GM21576 (cell line): ENCODE measurements around the gene CRELD1.
A peak's percentile ranks its signal among the peaks of the same experiment; 100 is the strongest.
"Not testable (repeated sequence)": the region's sequence is repeated elsewhere in the genome, so short reads cannot be mapped to it uniquely, and the experiment has no call there.

Experiments used
- ATAC-seq: cut with Tn5 transposase; IDR thresholded peaks from one replicate; pipeline ENCODE4 v1.9.1; 2021; ENCODE audit warnings: mild to moderate bottlenecking, moderate library complexity; ENCODE audit not compliant: unreplicated experiment

The CRELD1 gene

DNA sequence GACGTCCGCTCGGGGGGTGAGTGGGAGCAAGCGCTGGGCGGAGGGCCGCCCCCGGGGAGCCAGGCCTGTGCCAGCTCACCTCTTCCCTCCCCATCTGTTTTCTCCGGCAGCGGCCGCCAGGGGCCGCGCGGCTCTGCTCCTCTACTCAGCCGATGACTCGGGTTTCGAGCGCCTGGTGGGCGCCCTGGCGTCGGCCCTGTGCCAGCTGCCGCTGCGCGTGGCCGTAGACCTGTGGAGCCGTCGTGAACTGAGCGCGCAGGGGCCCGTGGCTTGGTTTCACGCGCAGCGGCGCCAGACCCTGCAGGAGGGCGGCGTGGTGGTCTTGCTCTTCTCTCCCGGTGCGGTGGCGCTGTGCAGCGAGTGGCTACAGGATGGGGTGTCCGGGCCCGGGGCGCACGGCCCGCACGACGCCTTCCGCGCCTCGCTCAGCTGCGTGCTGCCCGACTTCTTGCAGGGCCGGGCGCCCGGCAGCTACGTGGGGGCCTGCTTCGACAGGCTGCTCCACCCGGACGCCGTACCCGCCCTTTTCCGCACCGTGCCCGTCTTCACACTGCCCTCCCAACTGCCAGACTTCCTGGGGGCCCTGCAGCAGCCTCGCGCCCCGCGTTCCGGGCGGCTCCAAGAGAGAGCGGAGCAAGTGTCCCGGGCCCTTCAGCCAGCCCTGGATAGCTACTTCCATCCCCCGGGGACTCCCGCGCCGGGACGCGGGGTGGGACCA is 632 bp upstream of the CRELD1 start:
- ATAC-seq, result peak; percentile 71

DNA sequence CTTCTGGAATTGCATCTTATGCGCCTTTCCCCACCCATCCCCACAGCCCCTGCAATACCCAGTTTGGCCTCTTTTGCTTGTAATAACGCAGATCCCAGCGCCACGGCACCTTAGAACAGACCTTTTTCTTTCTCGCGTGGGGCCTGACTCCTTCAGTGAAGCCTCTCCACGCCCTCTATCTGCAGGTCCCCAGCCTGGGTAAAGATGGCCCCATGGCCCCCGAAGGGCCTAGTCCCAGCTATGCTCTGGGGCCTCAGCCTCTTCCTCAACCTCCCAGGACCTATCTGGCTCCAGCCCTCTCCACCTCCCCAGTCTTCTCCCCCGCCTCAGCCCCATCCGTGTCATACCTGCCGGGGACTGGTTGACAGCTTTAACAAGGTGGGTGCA is 594 bp downstream of the CRELD1 start:
- ATAC-seq, result no peak

DNA sequence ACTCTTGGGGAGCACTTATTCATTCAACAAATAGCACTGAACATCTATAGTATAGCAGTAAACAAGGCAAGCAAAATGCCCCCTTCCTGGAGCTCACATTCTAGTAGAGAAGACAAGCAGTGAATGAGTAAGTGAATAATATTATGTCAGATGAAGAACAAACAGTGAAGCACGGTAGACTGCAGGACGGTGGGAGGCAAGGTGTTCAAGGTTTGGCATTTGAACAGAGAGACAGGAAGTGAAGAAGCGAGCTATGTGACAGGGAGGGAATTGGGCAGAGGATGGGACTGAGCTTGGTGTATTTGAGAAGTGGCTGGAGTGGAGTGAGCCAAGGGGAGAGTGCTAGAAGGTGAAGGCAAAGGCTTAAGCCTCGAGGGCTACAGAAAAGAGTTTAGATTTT is 1.4 kb downstream of the CRELD1 start:
- ATAC-seq, result no peak

GRCh38 chr3:9935966-9936510 is 2.4 kb downstream of the CRELD1 start:
- ATAC-seq, result no peak

DNA sequence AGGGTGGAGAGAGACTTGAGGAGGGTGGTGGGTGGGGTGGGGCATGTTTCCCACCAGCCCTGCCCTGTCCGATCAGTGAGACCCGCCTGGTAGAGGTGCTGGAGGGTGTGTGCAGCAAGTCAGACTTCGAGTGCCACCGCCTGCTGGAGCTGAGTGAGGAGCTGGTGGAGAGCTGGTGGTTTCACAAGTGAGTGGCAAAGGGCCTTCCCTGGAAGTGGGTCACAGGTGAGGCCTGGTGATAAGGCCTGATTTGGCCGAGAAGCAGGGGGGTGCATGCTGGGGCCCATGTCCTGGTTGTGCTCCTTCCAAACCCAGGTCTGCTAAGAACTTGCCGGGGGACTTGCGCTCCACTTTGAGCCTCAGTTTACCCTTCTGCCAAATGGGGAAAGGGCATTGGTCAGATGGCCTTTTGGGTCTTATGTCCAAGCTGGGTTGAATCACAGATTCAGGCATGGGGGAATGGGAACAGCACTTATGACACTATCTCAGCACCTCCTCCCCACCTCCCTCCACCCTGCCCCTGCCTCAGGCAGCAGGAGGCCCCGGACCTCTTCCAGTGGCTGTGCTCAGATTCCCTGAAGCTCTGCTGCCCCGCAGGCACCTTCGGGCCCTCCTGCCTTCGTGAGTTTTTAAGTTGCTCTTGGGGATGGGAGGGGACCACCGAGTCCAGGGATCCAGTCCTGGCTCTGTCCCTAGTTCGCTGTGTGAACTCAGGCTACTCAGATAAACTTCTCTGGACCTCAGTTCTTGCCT is 4.0 kb downstream of the CRELD1 start:
- no peak for ATAC-seq

DNA sequence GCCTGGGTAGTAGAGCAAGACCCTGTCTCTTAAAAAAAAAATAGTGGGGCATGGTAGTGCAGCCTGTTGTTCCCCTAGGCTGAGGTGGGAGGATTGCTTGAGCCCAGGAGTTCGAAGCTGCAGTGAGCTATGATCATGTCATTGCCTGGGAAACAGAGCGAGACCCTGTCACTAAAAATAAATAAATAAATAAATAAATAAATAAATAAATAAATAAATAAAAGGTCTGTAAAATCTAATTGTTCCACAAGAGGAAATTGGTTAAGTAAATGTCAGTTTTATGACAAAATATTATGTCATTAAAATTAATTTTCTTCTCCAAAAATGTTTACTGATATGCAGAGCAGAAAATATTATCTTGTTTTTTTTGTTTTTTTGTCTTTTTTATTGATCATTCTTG is 5.3 kb downstream of the CRELD1 start:
- ATAC-seq, result no peak

DNA sequence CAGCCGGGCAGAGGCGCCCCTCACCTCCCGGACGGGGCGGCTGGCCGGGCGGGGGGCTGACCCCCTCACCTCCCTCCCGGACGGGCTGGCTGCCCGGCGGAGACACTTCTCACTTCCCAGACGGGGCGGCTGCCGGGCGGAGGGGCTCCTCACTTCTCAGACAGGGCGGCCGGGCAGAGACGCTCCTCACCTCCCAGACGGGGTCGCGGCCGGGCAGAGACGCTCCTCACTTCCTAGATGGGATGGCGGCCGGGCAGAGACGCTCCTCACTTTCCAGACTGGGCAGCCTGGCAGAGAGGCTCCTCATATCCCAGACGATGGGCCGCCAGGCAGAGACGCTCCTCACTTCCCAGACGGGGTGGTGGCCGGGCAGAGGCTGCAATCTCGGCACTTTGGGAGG is 6.3 kb downstream of the CRELD1 start:
- not testable (repeated sequence) for ATAC-seq

DNA sequence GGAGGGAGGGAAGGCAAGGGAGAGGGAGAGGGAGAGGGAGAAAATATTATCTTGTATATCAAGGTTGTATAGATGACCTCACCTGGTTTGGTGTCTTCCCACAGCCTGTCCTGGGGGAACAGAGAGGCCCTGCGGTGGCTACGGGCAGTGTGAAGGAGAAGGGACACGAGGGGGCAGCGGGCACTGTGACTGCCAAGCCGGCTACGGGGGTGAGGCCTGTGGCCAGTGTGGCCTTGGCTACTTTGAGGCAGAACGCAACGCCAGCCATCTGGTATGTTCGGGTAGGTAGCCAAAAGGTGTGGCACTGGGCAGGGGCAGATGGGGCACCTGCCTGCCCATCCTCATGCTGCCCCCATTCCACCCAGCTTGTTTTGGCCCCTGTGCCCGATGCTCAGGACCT is 7.1 kb downstream of the CRELD1 start:
- ATAC-seq, result no peak

DNA sequence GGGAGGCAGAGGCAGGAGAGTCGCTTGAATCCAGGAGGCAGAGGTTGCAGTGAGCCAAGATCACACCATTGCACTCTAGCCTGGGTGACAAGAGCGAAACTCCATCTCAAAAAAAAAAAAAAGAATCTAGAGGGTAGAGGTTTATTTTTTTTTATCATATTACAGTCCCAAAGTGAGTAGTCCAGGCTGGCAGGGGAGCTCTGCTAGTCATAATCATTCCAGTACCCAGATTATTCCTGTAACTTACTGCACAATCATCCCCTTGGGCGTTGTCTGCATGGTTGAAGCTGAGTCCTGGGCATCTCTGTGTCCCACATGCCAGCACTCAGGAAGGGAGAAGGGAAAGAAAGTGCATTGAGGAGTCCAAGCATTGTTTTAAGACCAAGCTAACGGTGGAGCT is 8.5 kb downstream of the CRELD1 start:
- no peak for ATAC-seq

GRCh38 chr3:9942934-9943690 is 9.5 kb downstream of the CRELD1 start:
- ATAC-seq, result no peak

DNA sequence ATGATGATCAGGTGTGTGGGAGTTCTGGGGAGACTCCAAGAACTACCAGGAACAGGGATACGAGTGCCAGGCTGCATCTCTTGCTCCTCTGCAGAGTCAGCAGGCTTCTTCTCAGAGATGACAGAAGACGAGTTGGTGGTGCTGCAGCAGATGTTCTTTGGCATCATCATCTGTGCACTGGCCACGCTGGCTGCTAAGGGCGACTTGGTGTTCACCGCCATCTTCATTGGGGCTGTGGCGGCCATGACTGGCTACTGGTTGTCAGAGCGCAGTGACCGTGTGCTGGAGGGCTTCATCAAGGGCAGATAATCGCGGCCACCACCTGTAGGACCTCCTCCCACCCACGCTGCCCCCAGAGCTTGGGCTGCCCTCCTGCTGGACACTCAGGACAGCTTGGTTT is 10.6 kb downstream of the CRELD1 start:
- no peak for ATAC-seq

- ATAC-seq, result no peak
Measured at GRCh38 chr3:9945358-9945757, 11.7 kb downstream of the CRELD1 start.

DNA sequence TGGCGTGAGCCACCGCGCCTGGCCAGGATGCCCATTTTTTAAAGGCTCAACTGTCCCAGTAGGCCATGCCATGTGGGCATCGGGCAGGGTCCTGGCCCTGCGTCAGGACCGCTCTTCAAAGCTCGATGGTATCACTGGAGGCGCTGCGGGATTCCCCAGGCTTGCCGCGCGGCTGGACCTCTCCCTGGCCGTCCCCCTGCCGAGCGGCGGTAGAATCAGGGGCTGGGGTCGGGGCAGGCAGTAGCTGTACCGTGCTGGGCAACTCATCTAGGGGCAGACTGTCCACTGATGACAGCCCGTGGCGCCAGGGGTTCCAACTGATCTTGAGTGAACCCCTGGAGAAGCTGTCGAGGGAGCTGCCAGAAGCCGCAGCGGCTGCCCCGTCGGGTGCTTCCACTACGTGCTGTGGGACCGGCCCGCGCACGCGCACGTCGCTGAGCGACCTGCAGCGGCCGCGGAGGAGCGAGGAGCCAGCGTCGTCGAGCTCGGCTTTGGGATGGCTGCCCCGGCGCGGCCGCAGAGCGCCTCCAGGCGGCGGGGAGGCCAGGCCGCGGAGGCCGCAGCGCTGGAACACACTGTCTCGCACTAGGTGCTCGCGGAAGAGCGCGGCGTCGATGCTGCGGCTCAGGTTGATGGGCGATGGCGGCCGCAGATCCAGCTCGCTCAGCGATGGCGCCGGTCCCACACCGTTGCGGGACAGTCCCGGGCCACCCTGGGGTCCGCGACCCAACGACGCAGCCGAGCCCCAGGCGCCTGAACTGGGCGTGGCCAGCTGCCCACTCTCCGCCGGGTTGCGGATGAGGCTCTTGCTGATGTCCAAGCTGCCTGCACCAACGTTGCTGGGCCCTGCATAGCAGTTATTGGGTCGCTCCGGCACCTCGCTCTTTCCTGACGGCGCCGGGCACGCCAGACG is 12.7 kb downstream of the CRELD1 start:
- ATAC-seq, result no peak

DNA sequence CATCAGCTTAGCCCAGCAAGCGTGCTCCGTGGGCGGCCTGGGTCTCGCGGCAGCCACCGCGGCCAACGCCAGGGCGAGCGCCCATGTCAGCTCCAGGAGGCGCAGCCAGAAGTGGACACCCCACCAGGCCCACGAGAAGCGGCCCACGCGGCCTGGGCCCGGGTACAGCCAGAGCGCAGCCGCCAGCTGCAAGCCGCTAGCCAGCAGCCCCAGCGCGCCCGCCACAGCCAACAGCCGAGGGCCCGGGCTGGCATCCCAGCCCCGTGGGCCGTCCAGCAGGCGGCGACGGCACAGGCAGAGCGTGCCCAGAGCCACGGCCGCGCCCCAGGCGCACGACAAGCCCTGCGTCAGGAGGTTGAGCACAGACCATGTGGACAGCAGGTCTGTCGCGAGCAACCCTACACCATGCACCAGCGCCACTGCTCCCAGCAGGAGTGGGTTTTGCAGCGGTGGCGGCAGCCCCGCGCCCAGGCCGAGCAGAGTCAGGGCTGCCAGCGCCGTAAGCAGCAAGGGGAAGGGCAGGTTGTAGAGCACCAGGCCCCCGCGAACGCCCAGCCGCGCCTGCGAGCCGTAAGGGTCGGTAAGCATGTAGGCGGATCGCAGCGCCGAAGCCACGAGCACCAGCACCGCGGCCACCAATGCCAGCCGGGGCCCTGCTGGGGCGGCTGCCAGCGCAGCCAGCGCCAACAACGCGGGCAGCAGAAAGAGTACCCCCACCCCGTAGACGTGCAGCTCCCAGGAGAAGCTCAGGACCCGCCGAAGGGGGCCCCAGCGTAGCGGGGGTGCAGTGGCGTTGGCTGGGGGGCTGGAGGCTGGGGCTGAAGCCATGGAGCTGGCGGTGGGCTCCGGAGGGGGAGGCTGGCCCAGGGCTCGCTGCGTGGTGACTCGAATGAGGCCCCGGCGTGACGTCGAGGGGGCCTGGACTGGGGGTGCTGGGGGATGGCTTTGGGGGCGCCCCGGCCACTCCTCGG is 13.7 kb downstream of the CRELD1 start:
- ATAC-seq, result no peak

- ATAC-seq, result no peak
Measured at GRCh38 chr3:9948586-9948985, 15.0 kb downstream of the CRELD1 start.

- ATAC-seq, result no peak
Measured at GRCh38 chr3:9949115-9949514, 15.5 kb downstream of the CRELD1 start.

DNA sequence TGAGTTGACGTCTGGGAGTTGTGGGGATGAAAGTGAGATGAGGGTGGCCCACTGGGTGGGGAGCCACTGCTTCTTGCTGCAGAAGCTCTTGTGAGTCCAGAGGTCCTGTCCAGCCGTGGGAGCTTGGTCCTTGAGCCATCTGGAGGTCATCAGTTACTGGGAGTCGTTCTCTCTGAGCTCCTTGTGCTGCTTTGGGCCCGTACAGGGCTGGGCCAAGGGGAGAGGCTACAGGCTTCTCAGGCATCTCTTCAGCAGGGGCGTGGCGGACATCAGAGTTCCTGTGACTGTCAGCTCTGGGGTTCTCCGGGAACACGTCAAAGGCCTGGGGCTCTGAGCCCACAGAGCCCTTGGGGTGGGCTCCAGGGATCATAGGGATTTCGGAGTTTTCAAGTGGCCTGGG is 16.0 kb downstream of the CRELD1 start:
- no peak for ATAC-seq

GRCh38 chr3:9951126-9951525 is 17.5 kb downstream of the CRELD1 start:
- ATAC-seq, result peak; percentile 37

DNA sequence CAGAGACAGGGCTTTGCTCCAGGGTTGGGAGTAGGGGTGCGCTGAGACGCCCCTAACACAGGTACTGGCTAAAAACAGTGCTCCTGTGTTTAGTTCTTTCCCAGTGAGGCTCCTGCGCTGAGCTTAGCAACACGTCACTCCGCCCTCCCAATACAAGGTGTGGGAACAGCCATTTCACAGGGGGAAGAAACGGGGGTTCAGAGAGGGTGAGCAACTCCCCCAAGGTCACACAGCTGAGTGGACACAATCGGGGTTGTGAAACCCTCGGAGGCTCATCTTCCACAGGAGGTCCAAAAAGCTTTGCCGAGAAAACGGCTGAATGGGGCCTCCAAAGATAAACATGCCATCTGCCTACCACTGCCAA is 17.9 kb downstream of the CRELD1 start:
- ATAC-seq, result peak; percentile 14
